GM12865 (cell line): Measurements from ENCODE around the gene C2CD2.

Experiments
- DNase-seq: peaks from one replicate; pipeline ENCODE4 v3.0.0; 2010; ENCODE audit warnings: low read depth
- H3K4me3 ChIP-seq: 2 replicates; pipeline ENCODE4 v1.5.1; 2011; ENCODE audit warnings: mild to moderate bottlenecking, low read depth, low read length, control low read depth
- TF ChIP-seq, protein P1 (sequence below): IDR thresholded peaks from 2 replicates; pipeline ENCODE4 v1.5.1; 2011; ENCODE audit warnings: low read length, control low read depth, low read depth, inconsistent platforms; ENCODE audit not compliant: insufficient read depth; ENCODE audit errors: missing control alignments

Gene C2CD2

DNA sequence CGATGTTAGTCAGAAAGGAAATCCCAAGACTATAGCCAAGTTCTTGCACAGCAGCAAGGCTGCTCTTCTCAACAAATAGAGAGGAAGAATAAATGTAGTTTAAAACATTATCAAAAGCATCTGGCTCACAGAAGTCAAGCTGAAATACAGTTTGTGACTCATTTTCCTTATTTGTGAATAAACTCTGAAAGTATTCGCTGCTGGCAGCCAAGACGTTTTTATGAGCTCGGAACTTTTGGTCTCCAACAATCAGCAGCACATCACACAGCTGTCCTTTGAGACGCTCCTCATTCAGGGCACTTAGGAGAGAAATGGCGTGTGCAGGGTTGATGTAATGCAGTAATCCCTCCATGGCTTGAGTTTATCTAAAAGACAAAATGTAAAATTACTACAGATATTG, 39.9 kb upstream of the C2CD2 start:
- DNase-seq = no peak
- TF ChIP-seq, protein P1, sequence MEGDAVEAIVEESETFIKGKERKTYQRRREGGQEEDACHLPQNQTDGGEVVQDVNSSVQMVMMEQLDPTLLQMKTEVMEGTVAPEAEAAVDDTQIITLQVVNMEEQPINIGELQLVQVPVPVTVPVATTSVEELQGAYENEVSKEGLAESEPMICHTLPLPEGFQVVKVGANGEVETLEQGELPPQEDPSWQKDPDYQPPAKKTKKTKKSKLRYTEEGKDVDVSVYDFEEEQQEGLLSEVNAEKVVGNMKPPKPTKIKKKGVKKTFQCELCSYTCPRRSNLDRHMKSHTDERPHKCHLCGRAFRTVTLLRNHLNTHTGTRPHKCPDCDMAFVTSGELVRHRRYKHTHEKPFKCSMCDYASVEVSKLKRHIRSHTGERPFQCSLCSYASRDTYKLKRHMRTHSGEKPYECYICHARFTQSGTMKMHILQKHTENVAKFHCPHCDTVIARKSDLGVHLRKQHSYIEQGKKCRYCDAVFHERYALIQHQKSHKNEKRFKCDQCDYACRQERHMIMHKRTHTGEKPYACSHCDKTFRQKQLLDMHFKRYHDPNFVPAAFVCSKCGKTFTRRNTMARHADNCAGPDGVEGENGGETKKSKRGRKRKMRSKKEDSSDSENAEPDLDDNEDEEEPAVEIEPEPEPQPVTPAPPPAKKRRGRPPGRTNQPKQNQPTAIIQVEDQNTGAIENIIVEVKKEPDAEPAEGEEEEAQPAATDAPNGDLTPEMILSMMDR = no peak
- H3K4me3 ChIP-seq = no peak overlapping the region

DNA sequence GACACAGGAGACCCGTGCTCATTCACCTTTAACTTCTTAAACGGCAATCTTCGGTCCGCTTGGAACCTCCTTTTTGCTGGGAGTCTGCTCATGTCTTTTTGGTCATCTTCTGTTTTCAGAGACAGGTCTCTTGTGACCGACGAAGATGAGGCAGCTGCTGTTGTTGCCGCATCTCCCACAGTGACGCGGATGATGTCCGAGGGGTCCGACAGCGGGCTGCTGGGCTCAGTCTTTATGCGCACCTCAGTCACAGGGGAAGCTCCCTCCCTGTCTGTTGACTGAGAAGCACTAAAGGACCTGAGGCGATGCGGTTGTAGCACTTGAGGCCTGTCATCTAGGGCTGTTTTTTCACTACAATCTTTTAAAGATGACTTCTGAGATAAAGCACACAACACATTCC, 38.8 kb upstream of the C2CD2 start:
- H3K4me3 ChIP-seq = no peak overlapping the region
- TF ChIP-seq, protein P1 = no peak
- DNase-seq = no peak

DNA sequence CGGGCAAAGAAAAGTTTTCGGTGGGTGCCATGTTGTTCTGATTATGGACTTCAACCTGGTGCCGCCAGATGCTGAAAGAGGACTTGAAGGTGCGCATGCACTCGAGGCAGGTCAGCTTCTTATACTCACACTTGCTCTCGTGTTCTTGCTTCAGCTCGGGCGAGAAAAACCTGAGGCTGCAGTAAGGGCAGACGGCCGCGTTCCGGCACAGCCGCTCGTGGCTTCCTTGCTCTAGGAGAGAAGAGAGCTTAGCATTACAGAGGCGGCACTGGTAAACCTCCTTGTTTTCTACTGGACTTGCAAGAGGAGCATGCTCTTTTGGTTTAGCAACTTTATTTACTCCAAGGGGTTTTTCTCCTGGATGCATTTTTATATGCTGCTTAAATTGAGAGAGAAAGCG, 37.8 kb upstream of the C2CD2 start:
- H3K4me3 ChIP-seq = no peak overlapping the region
- TF ChIP-seq, protein P1 = no peak
- DNase-seq = no peak

DNA sequence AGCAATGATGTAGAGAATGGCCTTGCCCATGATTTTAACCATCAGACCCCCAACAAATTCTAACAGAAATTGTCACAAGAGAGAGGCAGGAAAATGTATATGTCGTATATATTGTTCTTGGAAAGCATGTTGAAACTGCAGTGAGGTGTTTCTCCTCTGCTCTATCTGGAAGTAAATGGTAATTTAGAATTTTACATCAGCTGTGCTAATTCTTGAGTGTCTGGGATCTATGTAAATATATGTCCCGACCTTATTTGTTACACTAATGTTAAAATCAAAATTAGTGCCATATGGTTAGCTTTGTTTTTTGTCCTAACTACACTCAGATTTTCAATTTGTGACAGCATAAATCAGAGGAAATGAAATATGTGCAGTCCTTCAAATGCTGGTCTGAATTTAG, 35.9 kb upstream of the C2CD2 start:
- no peak overlapping the region for H3K4me3 ChIP-seq
- TF ChIP-seq, protein P1 = no peak
- no peak for DNase-seq

DNA sequence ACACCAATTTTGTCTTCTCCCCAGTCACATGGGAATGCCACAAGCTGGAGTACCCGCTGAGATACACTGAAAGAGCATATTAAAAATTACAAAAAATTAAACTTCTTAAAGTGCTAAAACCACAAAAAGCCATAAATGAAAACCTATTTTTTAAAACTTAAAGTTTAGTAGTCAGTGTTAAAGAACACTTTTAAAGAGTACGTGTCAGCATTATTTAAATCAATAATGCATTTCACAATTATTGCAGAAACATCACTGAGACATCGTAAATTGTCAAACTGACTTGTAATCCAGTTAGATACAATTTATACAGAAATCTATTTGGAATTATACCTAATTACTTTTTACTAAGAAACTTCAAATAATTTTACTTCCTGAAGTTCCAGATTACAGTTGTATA, 33.5 kb upstream of the C2CD2 start:
- TF ChIP-seq, protein P1 = no peak
- no peak for DNase-seq
- H3K4me3 ChIP-seq = no peak overlapping the region

DNA sequence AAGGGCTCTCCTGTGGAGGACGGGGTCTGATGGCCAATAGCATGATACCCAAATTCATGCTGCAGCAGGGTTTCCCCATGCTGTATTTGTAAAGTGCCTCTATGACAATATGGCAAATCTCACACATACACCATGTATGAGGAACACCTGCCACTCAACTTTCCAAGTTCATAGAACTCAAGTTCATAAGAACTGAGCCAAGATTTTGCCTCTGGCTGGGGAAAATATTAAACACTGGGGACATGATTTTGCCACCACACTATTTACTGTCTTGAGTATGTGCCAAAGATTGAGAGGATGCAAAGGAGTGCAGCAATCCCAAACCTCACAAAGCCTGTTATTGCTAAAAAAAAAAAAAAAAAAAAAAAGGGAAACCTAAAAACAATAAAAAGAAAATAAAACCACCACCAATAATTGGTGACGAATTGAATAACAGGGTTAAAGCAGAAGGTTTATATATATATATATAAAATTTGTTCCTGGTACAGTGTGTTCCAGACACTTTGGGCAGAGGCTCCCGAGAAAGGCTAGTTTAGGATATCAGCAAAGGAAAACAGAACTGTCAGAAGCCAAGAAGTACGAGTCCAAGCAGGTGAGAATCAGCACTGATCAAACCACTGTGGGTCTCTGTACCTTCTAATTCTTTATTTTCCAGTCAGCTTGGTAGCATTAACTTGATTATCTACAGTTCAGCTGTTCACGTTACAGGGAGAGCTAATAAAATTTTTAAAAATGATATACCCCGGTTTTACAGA, 32.0 kb upstream of the C2CD2 start:
- no peak overlapping the region for H3K4me3 ChIP-seq
- DNase-seq = no peak
- TF ChIP-seq, protein P1 = no peak

DNA sequence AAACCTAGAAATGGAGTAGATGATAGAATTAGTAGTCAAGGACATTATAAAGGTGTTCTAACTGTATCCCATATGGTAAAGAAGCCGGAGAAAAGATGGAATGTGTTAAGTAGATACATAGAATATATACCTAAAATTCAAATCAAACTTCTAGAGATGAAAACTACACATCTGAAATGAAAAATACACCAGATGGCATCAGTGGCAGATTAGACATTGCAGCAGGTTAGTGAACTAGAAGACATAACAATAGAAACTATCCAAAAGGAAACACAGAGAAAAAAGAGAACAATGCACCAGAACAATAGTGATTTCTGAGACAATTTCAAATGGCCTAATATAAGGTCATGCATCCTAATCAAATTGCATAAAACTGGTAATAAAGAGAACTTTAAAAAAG, 29.4 kb upstream of the C2CD2 start:
- no peak overlapping the region for H3K4me3 ChIP-seq
- no peak for DNase-seq
- TF ChIP-seq, protein P1 = no peak
